OCI-LY1 (cell line): ENCODE measurements around the gene BMPR2.

Experiments
- EZH2 ChIP-seq: fragments of 200-600 bp; sonication (generic), shearing (Covaris generic); IDR thresholded peaks from 2 replicates; pipeline ENCODE4 v1.8.0; 2017; ENCODE audit warnings: borderline replicate concordance, mixed run types, mild to moderate bottlenecking, antibody characterized with exemption, low read length, moderate library complexity, mixed read lengths
- TF ChIP-seq, protein P1 (sequence below): fragments of 200-600 bp; sonication (generic), shearing (Covaris generic); IDR thresholded peaks from 2 replicates; pipeline ENCODE4 v1.5.1; 2017; ENCODE audit warnings: mild to moderate bottlenecking, antibody characterized with exemption, low read length, moderate library complexity, mixed read lengths

DNA sequence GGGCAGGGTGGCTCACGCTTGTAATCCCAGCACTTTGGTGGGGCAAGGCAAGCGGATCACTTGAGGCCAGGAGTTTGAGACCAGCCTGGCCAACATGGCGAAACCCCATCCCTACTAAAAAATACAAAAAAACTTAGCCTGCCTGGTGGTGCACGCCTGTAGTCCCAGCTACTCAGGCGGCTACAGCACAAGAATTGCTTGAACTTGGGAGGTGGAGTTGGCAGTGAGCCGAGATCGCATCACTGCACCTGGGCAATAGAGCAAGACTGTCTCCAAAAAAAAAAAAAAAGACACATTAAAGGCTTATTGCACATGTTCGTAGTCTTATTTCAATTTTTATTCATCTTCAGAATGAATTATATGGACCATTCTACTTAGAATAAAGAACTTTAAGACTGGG lies 110.2 kb downstream of the BMPR2 start:
- TF ChIP-seq, protein P1, sequence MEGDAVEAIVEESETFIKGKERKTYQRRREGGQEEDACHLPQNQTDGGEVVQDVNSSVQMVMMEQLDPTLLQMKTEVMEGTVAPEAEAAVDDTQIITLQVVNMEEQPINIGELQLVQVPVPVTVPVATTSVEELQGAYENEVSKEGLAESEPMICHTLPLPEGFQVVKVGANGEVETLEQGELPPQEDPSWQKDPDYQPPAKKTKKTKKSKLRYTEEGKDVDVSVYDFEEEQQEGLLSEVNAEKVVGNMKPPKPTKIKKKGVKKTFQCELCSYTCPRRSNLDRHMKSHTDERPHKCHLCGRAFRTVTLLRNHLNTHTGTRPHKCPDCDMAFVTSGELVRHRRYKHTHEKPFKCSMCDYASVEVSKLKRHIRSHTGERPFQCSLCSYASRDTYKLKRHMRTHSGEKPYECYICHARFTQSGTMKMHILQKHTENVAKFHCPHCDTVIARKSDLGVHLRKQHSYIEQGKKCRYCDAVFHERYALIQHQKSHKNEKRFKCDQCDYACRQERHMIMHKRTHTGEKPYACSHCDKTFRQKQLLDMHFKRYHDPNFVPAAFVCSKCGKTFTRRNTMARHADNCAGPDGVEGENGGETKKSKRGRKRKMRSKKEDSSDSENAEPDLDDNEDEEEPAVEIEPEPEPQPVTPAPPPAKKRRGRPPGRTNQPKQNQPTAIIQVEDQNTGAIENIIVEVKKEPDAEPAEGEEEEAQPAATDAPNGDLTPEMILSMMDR, result no peak
- no peak for TF ChIP-seq EZH2
